ENCODE results near the gene VPS13A.
"Not testable (repeated sequence)": the region's sequence is repeated elsewhere in the genome, so short reads cannot be mapped to it uniquely, and the experiment has no call there.

Gene VPS13A

DNA sequence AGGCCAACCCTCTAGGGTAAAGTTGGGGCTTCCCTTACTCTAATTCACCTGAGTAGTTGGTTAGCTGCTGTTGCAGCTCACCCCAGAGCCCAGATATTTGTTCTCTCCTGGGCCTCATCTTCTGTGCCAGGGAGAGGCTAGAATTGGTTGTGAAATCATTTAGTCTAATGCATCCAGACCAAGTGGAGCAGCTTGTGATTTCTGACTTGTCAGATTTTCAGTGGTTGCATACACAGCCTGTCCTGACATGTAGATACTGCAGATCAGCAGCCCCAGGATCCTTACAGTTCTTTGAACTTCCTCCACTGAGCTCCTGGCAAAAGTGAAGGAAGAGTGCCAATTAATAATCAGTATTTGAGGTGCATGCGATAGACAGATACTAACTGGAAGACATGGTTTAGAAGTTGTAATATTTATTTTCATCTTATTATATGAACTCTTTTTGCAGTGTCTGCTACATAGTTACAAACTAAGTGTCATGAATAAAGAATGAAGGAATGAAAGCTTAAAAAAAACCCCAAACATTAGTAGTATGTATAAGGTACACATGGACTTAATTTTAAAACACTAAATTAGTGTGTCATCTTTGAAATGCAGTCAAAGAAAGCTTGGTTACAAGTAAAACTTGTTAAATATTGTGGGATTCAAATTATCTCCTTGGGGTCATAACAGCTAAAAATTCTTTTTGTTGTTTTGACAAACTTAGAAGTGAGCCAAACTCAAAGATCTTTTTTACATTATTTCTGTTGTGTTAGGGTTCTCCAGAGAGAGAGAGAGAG is 128.5 kb downstream of the VPS13A start:
- DNase-seq (ENCODE audit: low spot score), result peak; percentile 44

DNA sequence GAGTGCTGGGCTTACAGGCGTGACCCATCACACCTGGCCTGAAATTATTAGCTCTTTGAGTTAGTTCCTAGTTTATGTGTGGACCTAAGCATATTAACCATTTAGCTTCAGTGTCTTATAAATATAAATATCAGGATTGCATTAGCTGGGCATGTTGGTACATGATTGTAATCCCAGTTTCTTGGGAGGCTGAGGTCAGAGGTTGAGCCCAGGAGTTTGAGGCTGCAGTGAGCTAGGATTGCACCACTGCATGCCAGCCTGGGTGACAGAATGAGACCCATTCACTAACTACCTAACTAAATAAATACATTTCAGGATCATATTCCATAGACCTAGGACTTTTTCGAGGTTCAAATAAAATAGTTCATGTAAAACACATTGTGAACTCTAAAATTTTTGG is 129.8 kb downstream of the VPS13A start:
- no peak for DNase-seq (ENCODE audit: low spot score)

DNA sequence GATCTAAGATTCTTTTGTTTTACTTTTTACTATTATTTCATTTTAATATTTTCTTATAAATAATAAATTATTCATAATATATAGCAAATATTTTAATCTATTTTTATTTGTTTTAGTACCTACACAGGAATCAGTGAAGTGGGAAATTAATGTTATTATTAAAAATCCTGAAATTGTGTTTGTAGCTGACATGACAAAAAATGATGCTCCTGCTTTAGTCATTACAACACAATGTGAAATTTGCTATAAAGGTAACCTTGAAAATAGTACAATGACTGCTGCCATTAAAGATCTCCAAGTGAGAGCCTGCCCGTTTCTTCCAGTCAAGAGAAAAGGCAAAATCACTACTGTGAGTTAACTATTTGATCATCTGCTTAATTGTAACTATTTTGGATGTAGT is 138.7 kb downstream of the VPS13A start:
- no peak for DNase-seq (ENCODE audit: low spot score)

DNA sequence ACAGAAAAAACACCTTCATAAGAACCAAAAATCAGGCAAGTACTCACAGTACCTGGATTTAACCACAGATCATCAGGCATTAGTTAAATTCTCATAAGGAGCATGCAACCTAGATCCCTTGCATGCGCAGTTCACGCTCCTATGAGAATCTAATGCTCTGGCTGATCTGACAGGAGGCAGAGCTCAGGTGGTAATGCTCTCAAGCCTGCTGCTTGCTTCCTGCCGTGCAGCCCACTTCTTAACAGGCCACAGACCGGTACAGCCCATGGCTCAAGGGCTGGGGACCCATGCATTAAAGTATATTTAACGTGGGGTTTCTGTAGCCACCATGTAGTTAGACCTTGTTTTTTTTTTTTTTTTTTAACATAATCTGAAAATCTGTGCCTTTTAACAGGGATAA is 147.7 kb downstream of the VPS13A start:
- DNase-seq (ENCODE audit: low spot score), result no peak

DNA sequence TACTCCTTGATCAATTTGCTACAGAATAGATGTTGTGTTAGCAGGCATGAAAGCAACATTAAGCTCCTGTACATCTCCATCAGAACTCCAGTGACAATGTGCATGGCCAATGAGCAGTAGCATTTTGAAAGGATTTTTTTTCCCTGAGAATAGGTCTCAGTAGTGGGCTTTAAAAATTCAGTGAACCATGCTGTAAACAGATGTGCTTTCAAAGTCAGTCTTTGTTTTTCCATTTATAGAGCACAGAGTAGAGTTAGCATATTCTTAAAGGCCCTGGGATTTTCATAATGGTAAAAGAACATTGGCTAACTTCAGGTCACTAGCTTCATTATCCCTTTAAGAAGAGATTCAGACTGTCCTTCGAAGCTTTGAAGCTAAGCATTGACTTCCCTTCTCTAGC is 150.8 kb downstream of the VPS13A start:
- DNase-seq (ENCODE audit: low spot score), result no peak

DNA sequence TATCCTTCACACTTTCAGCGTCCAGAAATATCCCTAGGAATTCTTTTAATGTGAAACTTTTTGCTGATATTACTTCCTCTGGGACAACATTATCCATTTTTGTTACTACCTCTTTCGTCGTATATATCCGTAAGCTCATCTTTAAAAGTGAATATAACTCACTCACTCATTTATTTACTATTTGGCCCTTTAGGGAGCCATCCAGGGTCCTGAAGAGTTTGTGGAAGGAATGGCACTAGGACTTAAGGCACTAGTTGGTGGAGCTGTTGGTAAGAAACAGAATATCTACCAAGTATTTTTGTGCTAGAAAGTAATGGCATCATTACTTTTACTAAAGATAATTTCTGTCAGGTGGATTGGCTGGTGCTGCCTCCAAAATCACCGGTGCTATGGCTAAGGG is 192.7 kb downstream of the VPS13A start:
- no peak for DNase-seq (ENCODE audit: low spot score)

DNA sequence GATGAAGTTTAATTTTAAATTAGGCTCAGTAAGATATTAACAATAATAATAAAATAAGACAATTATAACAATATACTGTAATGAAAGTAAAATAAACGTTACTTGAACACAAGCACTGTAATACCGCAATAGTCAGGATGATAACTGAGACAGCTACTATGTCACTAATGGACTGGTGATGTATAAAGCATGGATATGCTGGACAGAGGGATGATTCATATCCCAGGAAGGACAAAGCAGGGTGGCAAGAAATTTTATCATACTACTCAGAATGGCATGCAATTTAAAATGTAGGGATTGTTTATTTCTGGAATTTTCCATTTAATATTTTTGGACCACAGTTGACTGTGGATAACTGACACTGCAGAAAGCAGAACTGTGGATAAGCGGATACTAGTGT is 196.9 kb downstream of the VPS13A start:
- no peak for DNase-seq (ENCODE audit: low spot score)

DNA sequence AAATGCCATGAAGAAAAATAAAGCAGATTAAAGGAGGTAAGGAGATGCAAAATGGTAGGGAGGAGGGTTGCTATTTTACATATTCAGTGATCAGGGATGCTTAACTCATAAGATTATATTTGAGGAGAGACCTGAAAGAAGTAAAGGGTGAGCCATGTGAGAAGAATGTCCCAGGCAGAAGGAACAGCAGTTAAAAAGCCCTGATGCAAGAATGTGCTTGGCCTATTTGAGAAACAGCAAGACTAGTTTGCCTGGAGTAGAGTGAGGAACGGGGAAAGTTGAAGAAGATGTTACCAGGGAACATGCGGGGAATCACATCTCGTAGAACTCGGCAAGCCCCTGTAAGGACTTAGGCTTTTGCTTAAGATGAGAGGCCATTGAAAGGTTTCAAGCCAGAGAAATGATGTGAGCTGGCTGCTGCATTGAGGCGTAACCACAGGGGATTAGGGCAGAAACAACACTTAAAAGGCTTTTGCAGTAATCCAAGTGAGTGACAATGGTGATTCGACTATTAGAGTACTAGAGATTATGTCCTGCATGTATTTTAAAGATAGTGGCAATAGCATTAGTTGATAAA is 198.7 kb downstream of the VPS13A start:
- DNase-seq (ENCODE audit: low spot score), result no peak

DNA sequence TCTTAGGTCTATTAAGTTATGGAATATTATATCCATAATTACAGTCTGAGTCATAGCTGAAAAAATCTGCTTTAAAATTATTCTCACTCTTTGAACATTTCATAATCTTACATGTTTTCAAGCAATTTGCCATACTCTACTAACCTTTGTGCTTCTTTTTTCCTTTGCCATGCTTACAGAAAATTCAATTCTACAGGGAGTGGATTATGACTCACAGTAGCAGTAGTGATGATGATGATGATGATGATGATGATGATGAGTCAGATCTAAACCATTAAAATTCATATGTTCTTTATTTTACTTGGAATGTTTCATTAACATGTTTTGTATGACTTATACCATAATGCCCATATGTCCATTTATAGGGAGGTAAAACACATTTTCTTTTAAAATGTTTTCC is 207.1 kb downstream of the VPS13A start:
- DNase-seq (ENCODE audit: low spot score), result peak; percentile 47

DNA sequence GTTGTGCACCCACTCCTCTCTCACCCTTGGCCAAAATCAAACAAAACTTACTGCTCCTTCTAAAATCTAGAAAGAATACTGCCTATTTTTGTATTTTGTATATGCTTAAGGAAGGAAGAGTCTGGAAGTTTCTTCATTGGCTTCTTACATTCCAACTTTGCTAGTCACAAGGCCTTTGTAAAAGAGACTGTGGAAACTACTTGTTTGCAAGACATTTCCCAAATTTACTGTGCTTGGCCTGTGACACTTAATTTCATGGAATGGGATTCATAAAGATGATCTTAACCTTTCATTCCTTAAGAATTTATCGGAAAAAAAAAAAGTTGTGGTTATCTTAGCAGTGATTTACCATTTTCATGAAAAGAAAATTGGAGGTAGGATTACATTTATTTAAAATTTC is 208.9 kb downstream of the VPS13A start:
- peak; percentile 35 for DNase-seq (ENCODE audit: low spot score)

DNA sequence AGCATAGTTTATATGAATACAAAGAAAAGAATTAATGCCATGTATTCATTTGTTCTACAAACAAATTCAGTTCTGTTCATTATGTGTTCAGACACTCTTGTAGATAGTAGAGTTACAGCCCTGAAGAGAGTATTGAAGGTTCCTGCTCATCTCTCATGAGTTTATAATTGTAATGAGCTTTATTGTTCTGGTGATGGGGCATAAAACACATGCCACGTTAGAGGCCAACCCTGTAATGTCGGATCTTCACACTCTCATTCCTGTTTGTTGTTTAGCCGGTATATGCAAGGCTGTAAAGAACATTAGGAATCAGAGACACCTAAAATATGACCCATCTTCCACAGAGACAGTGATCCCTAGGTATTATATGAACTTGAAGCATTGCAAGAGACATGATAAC is 214.5 kb downstream of the VPS13A start:
- no peak for DNase-seq (ENCODE audit: low spot score)

DNA sequence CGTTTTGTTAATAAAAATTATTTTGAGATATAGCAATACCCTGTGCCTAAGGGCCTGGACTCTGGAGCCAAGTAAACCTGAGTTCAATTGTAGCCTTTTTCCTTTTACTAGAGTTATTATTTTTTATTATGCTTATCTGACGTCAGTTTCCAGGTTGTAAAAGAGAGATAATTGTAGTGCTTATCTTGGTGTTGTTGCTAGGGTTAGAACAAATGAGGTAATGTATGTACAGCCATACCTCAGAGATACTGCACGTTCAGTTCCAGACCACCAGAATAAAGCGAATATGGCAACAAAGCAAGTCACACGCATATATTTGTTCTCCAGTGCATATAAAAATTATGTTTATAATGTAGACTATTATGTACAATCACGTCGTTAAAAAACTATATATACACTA is 215.0 kb downstream of the VPS13A start:
- no peak for DNase-seq (ENCODE audit: low spot score)

DNA sequence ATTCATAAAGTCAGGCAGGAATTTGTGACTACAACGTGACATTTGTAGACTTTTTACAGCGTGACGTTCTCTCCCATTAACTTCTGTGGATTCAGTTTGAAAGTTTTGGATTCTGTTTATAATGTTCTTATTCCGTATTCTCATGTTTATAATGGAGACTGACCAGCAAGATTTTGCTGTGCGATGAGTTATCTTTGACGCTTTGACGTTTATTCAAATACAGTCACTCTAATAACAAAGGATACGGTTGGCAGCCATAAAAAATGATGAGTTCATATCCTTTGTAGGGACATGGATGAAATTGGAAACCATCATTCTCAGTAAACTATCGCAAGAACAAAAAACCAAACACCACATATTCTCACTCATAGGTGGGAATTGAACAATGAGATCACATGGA is 221.2 kb downstream of the VPS13A start:
- not testable (repeated sequence) for DNase-seq (ENCODE audit: low spot score)

DNA sequence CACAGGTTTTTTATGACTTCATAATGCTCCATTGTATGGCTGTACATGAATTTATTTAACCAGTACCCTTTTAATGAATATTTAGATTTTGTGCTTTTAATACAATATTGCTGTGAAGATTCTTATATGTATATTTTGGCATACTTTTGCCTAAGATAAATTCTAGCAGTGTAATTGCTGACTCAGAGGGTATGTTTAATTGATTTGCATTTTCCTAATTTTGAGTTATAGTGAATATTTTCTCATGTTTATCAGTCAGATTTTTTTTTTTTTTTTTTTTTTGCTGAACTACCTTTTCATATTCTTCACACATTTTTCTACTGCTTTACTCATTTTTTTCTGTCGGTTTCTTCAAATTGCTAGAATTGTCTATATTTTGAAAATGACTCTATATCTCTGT is 222.6 kb downstream of the VPS13A start:
- DNase-seq (ENCODE audit: low spot score), result no peak

DNA sequence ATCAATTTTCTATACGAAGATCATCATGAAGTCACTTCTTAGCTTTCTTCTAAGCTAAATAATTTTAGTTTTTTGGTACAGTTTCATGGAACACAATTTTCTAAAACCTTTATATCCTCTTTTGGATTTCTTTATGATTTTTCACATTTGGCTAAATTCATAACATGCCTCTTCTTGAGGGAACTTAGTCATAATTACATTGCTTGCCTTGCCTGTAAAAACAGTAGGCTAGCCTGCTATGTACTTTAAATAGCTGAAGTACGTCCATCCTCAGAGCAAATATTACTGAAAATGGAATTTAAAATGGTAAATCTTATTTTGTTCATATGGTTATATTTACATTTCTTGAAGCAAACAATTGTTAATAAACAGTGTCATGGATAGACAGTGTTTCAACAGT is 225.0 kb downstream of the VPS13A start:
- DNase-seq (ENCODE audit: low spot score), result peak; percentile 10

DNA sequence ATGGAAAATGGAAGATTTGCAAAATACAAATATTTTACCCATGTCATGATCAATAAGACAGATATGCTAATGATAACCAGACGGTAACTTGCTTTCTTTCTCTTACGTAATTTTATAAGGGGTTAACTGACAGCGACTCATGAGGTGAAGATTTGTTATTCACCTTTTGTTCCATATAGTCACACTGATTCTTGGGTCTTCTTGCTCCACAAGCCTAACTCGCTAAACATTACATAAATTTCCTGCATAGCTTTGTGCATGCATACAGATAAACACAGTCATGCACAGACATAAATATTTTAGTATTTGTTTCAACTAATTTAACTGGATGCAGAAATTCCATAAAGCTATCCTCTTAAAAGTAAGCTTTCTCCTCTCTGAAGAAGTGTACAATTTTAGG is 225.9 kb downstream of the VPS13A start:
- no peak for DNase-seq (ENCODE audit: low spot score)

DNA sequence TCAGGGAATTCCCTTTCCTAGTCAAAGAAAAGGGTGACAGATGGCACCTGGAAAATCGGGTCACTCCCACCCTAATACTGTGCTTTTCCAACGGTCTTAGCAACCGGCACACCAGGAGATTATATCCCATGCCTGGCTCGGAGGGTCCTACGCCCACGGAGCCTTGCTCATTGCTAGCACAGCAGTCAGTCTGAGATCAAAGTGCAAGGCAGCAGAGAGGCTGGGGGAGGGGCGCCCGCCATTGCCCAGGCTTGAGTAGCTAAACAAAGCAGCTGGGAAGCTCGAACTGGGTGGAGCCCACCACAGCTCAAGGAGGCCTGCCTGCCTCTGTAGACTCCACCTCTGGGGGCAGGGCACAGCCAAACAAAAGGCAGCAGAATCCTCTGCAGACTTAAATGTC is 231.2 kb downstream of the VPS13A start:
- DNase-seq (ENCODE audit: low spot score), result not testable (repeated sequence)

DNA sequence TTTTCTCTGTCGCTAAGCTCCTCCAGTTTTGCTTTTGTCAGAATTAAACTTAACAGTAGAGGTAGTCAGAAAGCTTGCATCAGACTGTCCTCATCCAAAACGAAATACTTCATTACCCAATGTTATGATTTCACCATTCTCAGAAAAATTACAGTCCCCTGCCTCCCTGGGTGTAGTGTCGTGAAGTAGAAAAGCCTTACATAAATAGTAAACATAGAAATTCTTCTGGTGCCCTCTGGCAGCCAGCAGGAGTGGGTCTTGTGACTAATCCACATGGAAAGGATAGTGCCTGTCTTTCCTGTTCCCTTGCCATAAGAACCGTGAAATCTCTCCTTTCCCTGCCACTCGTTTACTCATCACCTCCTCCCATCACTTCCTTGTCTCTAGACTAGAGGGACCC is 240.2 kb downstream of the VPS13A start:
- peak; percentile 36 for DNase-seq (ENCODE audit: low spot score)

DNA sequence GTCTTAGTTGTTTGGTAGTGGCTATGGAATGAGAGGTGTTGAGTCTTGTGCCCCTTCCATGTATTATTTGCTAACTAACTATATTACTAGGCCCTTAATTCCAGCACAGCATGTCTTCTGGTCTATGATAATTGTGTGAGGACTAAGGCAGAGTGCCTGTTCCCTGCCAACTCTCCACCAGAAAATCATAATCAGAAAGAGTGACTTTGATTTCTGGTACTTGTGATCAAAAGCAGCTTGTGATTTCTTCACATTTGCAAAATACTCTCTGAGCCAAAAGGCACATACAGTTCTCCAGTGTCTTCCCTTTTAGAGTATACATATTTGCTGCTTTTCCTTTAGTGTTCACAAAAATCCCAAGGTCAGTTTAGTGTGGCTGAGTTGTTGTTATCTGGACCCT is 240.9 kb downstream of the VPS13A start:
- DNase-seq (ENCODE audit: low spot score), result no peak

DNA sequence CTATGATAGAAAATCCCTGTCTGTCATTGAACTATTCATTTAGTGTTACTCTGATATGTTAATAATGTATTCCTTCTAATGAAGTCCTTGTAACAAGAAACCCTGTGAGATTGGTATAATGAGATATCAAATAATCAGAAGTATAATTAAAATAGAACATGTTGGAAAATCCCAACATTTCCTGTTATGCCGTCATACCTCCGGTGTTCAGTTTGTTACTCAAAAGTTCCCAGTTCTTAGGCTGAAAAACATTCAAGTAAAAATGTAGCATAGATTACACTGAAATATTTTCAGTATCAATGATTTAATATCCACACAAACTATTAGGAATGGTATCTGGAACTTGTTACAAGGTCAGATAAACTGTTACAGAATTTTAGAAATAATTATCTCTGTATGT is 243.3 kb downstream of the VPS13A start:
- DNase-seq (ENCODE audit: low spot score), result no peak

DNA sequence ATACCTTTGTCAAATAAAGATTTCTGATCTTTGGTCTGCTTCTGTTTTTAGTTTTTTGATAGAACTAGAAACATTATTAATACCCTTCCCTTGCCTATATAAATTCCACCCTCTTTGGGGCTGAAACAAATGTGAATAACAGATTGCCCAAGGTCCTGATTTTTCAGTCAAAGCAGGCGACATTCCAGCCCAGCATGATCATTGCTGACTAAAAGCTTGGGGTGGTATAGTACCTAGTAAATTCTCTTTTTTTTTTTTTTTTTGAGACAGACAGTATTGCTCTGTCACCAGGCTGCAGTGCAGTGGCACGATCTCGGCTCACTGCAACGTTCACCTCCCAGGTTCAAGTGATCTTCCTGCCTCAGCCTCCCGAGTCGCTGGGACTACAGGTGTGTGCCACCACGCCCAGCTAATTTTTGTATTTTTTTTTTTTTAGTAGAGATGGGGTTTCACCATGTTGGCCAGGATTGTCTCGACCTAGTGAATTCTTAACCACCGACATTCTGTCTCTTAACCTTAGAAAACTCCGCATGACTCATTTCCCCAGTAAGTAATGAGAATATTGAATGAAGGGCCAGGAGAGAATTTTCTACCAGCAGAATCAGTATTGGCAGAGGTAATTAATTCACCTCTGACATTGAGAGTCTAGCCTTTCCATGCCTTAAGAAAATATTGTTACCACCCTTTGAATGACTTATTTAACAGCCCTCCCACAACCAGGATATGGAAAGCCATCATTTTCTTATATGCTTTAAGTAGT is 244.4 kb downstream of the VPS13A start:
- DNase-seq (ENCODE audit: low spot score), result no peak

DNA sequence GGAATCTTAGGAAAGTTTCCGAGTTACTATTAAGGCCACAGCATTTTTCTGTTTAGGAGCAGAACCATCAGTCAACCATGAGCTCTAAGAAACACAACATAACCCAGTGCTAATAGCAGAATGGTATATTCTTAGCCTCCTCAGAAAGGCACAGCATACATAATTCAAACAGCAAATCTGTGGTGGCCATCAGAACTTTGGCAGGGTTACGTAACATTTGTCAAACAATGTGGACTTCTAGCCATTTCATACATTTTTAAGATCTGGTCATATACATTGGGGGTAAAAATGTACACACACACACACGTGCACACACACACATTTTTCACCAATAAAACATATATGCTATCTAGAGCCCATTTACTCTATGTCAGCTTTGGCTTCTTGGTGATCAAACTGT is 245.6 kb downstream of the VPS13A start:
- no peak for DNase-seq (ENCODE audit: low spot score)

DNA sequence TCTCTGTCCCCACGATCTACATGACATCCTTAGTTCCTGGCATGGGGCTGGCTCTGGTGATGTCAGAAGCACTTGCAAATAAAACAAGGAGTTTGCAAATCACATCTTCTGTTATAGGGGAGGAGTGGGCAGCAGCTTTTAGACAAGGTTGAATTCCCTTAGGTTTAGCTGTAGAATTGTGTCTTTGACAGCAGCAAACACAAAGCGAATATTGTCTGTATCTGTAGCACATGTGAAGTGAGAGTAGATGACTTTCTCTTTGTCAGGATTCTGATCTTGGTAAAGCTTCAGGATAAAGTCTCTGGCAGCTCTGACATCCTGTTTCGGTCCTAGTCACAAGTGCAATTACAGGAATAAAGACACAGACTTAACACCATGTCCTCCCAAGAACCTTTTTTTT is 246.5 kb downstream of the VPS13A start:
- no peak for DNase-seq (ENCODE audit: low spot score)
